ENCODE data around the gene ATP5F1C.

DNA sequence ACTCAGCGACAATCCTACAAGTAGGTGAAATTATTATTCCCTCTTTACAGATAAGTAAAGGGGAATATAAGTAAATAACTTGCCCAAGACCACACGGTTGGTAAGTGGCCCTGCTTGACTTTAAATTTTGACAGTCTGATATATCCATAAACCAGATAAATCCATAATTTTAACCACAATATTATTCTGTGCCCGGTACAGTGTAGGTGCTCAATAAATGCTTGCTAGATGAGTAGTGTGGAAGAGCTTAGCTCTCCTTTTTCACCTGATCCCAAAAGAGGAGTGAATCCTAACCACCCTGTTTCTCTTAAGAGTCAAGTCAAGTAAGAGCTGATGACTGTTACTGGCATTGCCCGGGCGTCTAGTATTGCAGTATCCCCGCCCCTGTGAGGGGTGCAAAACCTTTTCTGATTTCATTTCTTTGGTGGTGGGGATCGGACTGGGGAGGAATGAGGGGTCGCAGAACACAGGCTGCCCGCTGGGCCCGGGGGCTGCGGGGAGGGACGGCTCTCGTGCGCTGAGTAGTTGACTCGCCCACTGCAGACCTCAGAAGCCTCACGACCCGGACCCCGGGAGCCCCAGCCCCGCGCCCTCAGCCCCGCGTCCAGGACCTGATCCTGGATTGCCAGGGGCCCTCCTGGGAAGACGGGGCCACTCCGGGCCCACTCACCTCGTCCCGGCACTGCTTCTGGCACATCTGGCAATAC is 674 bp upstream of the ATP5F1C start:
- TF ChIP-seq, protein P1, sequence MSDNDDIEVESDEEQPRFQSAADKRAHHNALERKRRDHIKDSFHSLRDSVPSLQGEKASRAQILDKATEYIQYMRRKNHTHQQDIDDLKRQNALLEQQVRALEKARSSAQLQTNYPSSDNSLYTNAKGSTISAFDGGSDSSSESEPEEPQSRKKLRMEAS (CRISPR knock-in tag; IDR thresholded peaks at IDR 0.05): no peak
- no peak for TF ChIP-seq JUN (CRISPR knock-in tag; IDR thresholded peaks at IDR 0.05)
- TF ChIP-seq, protein P2, sequence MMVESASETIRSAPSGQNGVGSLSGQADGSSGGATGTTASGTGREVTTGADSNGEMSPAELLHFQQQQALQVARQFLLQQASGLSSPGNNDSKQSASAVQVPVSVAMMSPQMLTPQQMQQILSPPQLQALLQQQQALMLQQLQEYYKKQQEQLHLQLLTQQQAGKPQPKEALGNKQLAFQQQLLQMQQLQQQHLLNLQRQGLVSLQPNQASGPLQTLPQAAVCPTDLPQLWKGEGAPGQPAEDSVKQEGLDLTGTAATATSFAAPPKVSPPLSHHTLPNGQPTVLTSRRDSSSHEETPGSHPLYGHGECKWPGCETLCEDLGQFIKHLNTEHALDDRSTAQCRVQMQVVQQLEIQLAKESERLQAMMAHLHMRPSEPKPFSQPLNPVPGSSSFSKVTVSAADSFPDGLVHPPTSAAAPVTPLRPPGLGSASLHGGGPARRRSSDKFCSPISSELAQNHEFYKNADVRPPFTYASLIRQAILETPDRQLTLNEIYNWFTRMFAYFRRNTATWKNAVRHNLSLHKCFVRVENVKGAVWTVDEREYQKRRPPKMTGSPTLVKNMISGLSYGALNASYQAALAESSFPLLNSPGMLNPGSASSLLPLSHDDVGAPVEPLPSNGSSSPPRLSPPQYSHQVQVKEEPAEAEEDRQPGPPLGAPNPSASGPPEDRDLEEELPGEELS (CRISPR knock-in tag; IDR thresholded peaks at IDR 0.05): no peak
- no peak for TF ChIP-seq CREB1 (CRISPR knock-in tag; IDR thresholded peaks at IDR 0.05)

Measured in WTC11 (cell line).